Measurements from ENCODE around the gene BUB3.

Gene BUB3

DNA sequence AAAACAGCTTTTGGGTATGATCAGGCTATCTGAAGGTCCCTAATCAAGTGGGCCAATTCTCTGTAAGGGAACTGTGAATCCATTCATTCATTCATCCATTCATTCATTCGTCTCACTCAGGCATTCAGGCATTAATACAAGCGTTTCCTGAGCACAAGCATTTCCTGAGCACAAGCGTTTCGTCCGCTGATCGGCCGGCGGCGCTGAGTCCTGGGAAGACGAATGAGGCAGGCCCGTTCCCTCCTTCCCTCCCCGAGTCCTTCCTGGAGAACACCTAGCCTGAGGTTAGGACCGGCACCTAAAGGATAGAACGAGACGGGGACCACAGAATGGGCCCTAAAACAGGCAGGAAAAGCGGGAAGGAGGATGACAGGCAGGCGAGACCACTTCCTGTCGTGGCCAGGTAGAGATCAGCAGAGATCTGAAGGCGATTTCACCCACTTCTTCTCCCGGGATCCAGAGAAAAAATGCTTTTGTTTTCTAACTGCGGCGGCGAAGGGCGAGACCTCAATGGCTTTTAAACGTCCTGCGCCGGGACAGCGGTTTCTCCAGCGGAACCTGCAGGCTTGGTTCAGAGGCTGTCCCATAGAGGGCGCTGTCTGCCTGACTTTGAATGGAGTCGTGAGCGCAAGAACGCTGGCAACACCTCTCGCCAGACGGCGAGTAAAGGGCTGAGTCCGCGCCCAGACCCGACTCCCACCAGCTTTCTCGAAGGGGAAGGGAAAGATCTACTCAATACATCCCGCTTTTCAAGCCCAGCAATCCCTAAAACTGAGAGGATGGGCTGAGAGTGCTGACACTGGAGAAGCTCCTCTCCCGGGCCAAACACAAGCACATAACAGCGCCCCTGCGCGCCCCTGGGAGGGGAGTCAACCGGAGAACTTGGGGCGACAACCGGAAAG is 21.4 kb upstream of the BUB3 start:
- peak; percentile 23 for DNase-seq (ENCODE audit: low read depth)

DNA sequence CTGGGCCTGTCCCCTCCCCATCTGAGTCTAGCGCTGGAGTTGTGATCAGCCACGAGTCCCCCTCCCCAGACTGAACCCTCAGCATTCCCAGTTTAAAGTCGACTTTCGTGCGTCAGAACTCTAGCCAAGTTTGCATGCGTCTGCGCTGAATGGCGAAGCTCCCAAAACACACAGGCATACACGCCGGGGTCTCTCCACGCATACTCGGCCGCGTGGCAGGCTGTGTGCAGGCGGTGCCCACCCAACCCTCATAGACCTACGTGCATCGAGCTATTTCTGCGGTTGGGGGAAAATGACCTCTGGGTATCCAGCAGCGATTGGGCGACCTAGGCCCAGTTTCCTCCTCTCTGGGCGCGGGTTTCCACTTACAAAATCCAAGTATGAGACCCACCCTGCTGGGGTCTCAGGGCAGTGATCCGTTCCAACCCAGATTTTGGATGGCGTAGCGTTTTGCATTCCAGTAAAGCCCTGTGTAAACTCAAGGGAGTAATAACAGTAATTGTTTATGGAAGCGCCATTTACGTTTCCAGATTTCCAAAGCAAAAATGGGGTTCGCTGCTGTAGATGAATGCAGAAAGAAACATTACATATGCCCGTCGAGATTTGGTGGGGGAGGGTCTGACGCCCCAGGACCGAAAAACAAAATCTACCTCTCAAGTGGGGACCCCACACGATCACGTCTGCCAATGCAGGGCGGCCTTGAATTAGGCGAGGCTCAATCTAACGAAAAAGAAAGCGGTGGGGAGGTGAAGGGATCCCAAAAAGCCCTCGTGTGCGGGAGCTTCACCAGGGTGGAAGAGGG is 20.5 kb upstream of the BUB3 start:
- DNase-seq (ENCODE audit: low read depth), result no peak
- TF ChIP-seq, protein P1, sequence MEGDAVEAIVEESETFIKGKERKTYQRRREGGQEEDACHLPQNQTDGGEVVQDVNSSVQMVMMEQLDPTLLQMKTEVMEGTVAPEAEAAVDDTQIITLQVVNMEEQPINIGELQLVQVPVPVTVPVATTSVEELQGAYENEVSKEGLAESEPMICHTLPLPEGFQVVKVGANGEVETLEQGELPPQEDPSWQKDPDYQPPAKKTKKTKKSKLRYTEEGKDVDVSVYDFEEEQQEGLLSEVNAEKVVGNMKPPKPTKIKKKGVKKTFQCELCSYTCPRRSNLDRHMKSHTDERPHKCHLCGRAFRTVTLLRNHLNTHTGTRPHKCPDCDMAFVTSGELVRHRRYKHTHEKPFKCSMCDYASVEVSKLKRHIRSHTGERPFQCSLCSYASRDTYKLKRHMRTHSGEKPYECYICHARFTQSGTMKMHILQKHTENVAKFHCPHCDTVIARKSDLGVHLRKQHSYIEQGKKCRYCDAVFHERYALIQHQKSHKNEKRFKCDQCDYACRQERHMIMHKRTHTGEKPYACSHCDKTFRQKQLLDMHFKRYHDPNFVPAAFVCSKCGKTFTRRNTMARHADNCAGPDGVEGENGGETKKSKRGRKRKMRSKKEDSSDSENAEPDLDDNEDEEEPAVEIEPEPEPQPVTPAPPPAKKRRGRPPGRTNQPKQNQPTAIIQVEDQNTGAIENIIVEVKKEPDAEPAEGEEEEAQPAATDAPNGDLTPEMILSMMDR (IDR thresholded peaks at IDR 0.05; ENCODE audit: control insufficient read depth, insufficient read depth, low read depth, low read length, missing control alignments), result no peak
- H3K4me3 ChIP-seq (ENCODE audit: control insufficient read depth, low read depth, low read length), result no peak overlapping the region

More for the DNA sequence above, 21.4 kb upstream of the BUB3 start:
- peak overlapping the region; percentile 24 for H3K4me3 ChIP-seq (ENCODE audit: control insufficient read depth, low read depth, low read length)
- TF ChIP-seq, protein P1 (IDR thresholded peaks at IDR 0.05; ENCODE audit: control insufficient read depth, insufficient read depth, low read depth, low read length, missing control alignments), result peak; percentile 96

DNA sequence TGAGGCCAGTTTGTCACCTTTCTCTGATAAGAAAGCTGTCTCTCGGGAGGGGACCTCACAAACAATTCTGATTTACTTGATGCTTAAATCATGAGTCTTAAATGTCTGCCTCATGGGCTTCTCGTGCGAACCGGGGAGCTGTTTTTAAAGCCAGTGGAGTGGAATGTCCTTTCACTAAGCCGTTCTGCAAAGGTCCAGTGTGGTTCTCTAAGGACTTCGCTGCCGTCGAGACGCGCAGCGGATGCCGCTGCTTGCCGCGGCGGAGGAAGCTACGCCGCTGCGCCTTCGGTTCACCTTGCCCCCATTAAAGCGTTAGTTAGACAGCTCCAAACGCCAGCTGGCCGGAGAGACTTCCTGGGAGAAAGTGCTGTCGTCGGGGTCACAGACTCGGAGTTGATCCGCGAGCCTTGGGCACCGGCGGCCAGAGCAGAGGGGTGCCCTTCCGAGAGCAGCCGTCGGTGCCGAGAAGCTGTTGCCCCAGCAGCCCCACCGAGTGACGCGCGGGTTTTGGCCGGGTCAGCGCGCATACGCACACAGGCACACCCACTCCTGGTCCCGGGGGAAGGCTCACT is 19.8 kb upstream of the BUB3 start:
- no peak for DNase-seq (ENCODE audit: low read depth)
- H3K4me3 ChIP-seq (ENCODE audit: control insufficient read depth, low read depth, low read length), result no peak overlapping the region
- TF ChIP-seq, protein P1 (IDR thresholded peaks at IDR 0.05; ENCODE audit: control insufficient read depth, insufficient read depth, low read depth, low read length, missing control alignments), result no peak

DNA sequence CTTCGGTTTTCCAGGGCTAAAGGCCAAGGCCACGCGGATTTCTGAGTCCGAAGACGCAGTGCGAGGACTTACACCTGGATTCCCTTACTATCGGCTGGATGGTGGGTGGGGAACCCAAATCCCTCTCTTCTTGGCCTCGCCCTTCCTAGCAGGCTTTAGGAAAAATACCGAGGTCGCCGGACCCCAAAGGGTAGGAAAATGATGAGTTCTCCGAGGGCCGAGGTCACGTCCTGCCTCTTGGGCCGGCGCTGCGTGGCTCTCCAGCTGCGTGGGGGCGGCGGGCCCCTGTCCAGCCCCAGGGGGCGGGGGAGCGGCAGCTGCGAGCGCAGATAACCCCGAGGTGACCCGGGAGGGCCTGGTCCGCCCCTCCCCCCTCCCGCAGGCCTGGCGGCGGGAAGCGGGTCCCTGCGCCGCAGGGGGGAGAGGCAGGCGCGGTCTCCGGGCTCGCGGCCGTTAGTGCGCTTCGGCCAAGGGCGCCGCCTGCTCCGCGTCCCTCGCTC is 19.2 kb upstream of the BUB3 start:
- no peak overlapping the region for H3K4me3 ChIP-seq (ENCODE audit: control insufficient read depth, low read depth, low read length)
- DNase-seq (ENCODE audit: low read depth), result no peak
- TF ChIP-seq, protein P1 (IDR thresholded peaks at IDR 0.05; ENCODE audit: control insufficient read depth, insufficient read depth, low read depth, low read length, missing control alignments), result no peak

DNA sequence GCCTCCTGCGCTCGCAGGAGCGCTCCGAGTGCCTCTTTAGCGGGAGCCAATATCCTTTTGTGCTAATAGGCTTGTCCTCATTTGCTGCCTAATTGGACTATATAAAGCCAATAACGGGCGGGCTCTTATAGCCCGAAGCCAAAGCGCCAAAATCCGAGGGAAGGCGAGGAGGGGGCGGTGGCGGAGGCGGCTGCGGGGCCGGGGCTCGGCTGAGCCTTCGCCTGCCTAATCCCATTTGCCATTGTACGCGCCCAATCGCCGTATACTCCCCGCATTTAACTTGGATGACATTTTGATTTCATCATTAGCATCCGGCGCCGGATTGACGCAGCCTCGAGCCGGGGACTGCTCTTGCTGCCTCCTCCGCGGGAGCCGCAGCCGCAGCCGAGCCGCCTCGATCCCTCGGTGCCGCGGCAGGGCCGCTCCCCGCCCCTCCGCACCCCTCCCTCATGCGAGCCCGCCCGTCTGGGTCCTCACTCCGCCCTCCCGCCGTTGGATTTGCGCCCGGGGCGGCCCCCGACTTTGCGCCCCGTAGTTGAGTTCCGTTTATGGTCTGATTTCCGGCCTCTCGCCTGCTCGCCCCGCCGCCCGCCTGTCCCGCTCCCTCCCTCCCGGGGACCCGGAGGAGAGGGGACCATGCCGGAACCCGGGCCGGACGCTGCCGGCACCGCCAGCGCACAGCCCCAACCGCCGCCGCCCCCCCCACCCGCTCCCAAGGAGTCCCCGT is 18.6 kb upstream of the BUB3 start, which contains the start of gene HMX3:
Gene HMX3 (plus strand): TSS at position 556 of the 727 bp plus-strand sequence. CDS start 81 bp downstream, at position 637.
- no peak for DNase-seq (ENCODE audit: low read depth)
- H3K4me3 ChIP-seq (ENCODE audit: control insufficient read depth, low read depth, low read length), result peak within 1 kb of the TSS; percentile 25
- TF ChIP-seq, protein P1 (IDR thresholded peaks at IDR 0.05; ENCODE audit: control insufficient read depth, insufficient read depth, low read depth, low read length, missing control alignments), result no peak

Measured in AG09309 (cell line).